ENCODE measurements around the gene PPP3R1. TPM values are rescaled to one million over a fixed set of nuclear protein-coding genes. Genes with fewer than 3 reads are reported as not detected.

Gene PPP3R1
- polyA plus RNA-seq, 1 donor (not counting 4 experiments of a cell fraction or from before 2014, with no cell fraction given): 21.6 TPM

- TF ChIP-seq EZH2 (IDR thresholded peaks at IDR 0.05; ENCODE audit: low read length): no peak
- TF ChIP-seq, protein P1, sequence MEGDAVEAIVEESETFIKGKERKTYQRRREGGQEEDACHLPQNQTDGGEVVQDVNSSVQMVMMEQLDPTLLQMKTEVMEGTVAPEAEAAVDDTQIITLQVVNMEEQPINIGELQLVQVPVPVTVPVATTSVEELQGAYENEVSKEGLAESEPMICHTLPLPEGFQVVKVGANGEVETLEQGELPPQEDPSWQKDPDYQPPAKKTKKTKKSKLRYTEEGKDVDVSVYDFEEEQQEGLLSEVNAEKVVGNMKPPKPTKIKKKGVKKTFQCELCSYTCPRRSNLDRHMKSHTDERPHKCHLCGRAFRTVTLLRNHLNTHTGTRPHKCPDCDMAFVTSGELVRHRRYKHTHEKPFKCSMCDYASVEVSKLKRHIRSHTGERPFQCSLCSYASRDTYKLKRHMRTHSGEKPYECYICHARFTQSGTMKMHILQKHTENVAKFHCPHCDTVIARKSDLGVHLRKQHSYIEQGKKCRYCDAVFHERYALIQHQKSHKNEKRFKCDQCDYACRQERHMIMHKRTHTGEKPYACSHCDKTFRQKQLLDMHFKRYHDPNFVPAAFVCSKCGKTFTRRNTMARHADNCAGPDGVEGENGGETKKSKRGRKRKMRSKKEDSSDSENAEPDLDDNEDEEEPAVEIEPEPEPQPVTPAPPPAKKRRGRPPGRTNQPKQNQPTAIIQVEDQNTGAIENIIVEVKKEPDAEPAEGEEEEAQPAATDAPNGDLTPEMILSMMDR (optimal IDR thresholded peaks at IDR 0.05 in 1 of 3, IDR thresholded peaks at IDR 0.05 in 1 of 3, conservative IDR thresholded peaks at IDR 0.05 in 1 of 3; ENCODE audit: extremely low read depth in 1 of 3, insufficient read depth in 2 of 3, low read length in 3 of 3): no peak
- no peak overlapping the region for H3K4me2 ChIP-seq (ENCODE audit: control insufficient read depth, extremely low read depth, insufficient read depth, low read depth, low read length)
These were observed 405 bp downstream of the PPP3R1 start for GRCh38 chr2:68251855-68252399.

DNA sequence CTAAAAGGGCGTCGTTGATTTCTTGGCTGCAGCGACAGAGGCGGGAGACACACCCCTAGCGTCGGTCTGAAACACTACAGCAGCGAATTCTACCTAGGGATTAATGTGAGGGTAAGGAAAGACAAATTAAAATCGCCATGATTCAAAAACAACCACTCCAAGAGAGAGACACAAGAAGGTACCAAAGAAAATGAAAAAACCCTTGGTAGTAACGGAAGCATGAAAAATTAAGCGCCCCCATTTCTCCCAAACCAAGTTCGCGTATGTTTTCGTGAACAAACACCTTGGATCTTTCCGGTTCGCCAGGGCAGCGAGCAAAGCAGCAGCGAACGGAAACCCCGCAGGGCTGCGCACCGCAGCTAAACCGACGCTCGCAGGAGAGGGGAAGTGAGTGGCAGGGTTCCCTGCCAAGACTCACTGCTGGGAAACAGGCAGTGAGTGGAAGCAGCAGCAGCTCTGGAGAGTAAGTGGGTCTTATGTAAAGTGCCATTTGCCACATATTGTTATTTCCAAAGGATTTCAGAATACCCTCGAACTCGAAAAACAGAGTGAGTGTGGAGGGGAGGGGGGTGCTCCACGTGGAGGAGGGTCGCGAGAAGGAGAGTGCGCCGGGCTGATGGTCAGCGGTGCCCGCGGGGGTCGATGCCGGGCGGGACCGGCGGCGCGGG lies 1.0 kb downstream of the PPP3R1 start:
- Histone ChIP-seq H3K4me1 (ENCODE audit: control insufficient read depth, extremely low read depth, insufficient read depth, low read length) (peaks cover 31% of the 10 kb centered on the region), H3K9me3 (ENCODE audit: control insufficient read depth, low read depth, low read length) (no peaks in the 10 kb centered on the region), H4K20me1 (ENCODE audit: control insufficient read depth, extremely low read depth, insufficient read depth, low read length) (peaks cover 25% of the 10 kb centered on the region), H3K79me2 (ENCODE audit: control insufficient read depth, insufficient read depth, low read length) (peaks cover 60% of the 10 kb centered on the region), H3K36me3 (ENCODE audit: control insufficient read depth in 2 of 2, extremely low read depth in 1 of 2, insufficient read depth in 2 of 2, low read length in 2 of 2) (peaks cover 0 to 5% of the 10 kb centered on the region in 2 experiments), H3K9ac (ENCODE audit: control insufficient read depth, extremely low read depth, insufficient read depth, low read length) (peak overlapping the region; percentile 86), H3K27ac (ENCODE audit: control insufficient read depth, insufficient read depth, low read length) (peak overlapping the region; percentile 86), H2AFZ (ENCODE audit: control insufficient read depth, low read length) (peak overlapping the region; percentile 76), H3K4me2 (ENCODE audit: control insufficient read depth, extremely low read depth, insufficient read depth, low read depth, low read length) (peak overlapping the region; percentile 100), H3K9me1 (ENCODE audit: control insufficient read depth, extremely low read depth, insufficient read depth, low read length) (peaks cover 2% of the 10 kb centered on the region), H3K4me3 (ENCODE audit: control insufficient read depth in 2 of 3, extremely low read depth in 1 of 3, insufficient read depth in 2 of 3, low read depth in 1 of 3, low read length in 3 of 3) (peak overlapping the region; percentile 62 to 97 (median 73)), H3K27me3 (ENCODE audit: control insufficient read depth, extremely low read depth, insufficient read depth, low read length) (no peaks in the 10 kb centered on the region)
- FAIRE-seq (no peak), DNase-seq (ENCODE audit: low read depth, low spot score) (peak; percentile 46)
- dilution Hi-C loops (cut with MboI; ENCODE audit: extremely low pct_ligation_motif_present, low sequenced_read_pairs): no loop called here
- TF ChIP-seq EZH2 (IDR thresholded peaks at IDR 0.05; ENCODE audit: low read length): no peak
- TF ChIP-seq, protein P1 (optimal IDR thresholded peaks at IDR 0.05 in 1 of 3, IDR thresholded peaks at IDR 0.05 in 1 of 3, conservative IDR thresholded peaks at IDR 0.05 in 1 of 3; ENCODE audit: extremely low read depth in 1 of 3, insufficient read depth in 2 of 3, low read length in 3 of 3): peak; percentile 64 to 76 (median 70)

More at GRCh38 chr2:68251855-68252399, 405 bp downstream of the PPP3R1 start:
- DNase-seq (ENCODE audit: low read depth, low spot score) (no peak), FAIRE-seq (no peak)
- peak overlapping the region; percentile 65 for H2AFZ ChIP-seq (ENCODE audit: control insufficient read depth, low read length)
- H3K9me1 ChIP-seq (ENCODE audit: control insufficient read depth, extremely low read depth, insufficient read depth, low read length): peaks cover 2% of the 10 kb centered on the region
- H3K9ac ChIP-seq (ENCODE audit: control insufficient read depth, extremely low read depth, insufficient read depth, low read length): peak overlapping the region; percentile 86
- peak overlapping the region; percentile 62 to 97 (median 73) for H3K4me3 ChIP-seq (ENCODE audit: control insufficient read depth in 2 of 3, extremely low read depth in 1 of 3, insufficient read depth in 2 of 3, low read depth in 1 of 3, low read length in 3 of 3)
- no peaks in the 10 kb centered on the region for H3K9me3 ChIP-seq (ENCODE audit: control insufficient read depth, low read depth, low read length)
- H4K20me1 ChIP-seq (ENCODE audit: control insufficient read depth, extremely low read depth, insufficient read depth, low read length): peaks cover 21% of the 10 kb centered on the region
- no peaks in the 10 kb centered on the region for H3K27me3 ChIP-seq (ENCODE audit: control insufficient read depth, extremely low read depth, insufficient read depth, low read length)
- peak overlapping the region; percentile 86 for H3K27ac ChIP-seq (ENCODE audit: control insufficient read depth, insufficient read depth, low read length)
- H3K79me2 ChIP-seq (ENCODE audit: control insufficient read depth, insufficient read depth, low read length): peaks cover 54% of the 10 kb centered on the region
- peaks cover 31% of the 10 kb centered on the region for H3K4me1 ChIP-seq (ENCODE audit: control insufficient read depth, extremely low read depth, insufficient read depth, low read length)
- peaks cover 0 to 5% of the 10 kb centered on the region in 2 experiments for H3K36me3 ChIP-seq (ENCODE audit: control insufficient read depth in 2 of 2, extremely low read depth in 1 of 2, insufficient read depth in 2 of 2, low read length in 2 of 2)
- dilution Hi-C loops (cut with MboI; ENCODE audit: extremely low pct_ligation_motif_present, low sequenced_read_pairs): no loop called here

Measured in keratinocyte (primary cell).